SJSA1 (cell line): ENCODE results near the gene XCR1. TPM values are rescaled to one million over a fixed set of nuclear protein-coding genes. Genes with fewer than 3 reads are reported as not detected.
A peak's percentile ranks its signal among the peaks of the same experiment; 100 is the strongest.

ENCODE experiments used
- DNase-seq, 2 experiments: peaks; one replicate each; pipeline ENCODE4 v3.0.0-alpha.2; 2015 to 2020; ENCODE audit warnings: low spot score in 2 of 2, low read depth in 1 of 2
- H3K27ac ChIP-seq: fragments of 250-450 bp; sonication (Bioruptor Pico); 2 replicates; pipeline ENCODE4 v1.5.1; 2020; ENCODE audit warnings: mild to moderate bottlenecking, moderate library complexity
- H3K27me3 ChIP-seq: fragments of 250-450 bp; sonication (Bioruptor Pico); replicated peaks from 2 replicates; pipeline ENCODE4 v1.5.1; 2020; ENCODE audit warnings: mild to moderate bottlenecking, moderate library complexity
- H3K36me3 ChIP-seq: fragments of 250-450 bp; sonication (Bioruptor Pico); 2 replicates; pipeline ENCODE4 v1.5.1; 2020; ENCODE audit warnings: mild to moderate bottlenecking
- H3K4me1 ChIP-seq: fragments of 250-450 bp; sonication (Bioruptor Pico); replicated peaks from 2 replicates; pipeline ENCODE4 v1.6.1; 2021; ENCODE audit warnings: mild to moderate bottlenecking
- H3K4me3 ChIP-seq: fragments of 250-450 bp; sonication (Bioruptor Pico); 2 replicates; pipeline ENCODE4 v1.5.1; 2020; ENCODE audit warnings: mild to moderate bottlenecking
- H3K9me3 ChIP-seq: fragments of 250-450 bp; sonication (Bioruptor Pico); replicated peaks from 2 replicates; pipeline ENCODE4 v1.5.1; 2020; ENCODE audit warnings: mild to moderate bottlenecking
- total RNA-seq: library from RNA; depleted of rRNA; stranded (reverse); fragments of >200 nt; shearing (Covaris generic); gene quantifications from 2 replicates; pipeline ENCODE4 v1.2.3, GENCODE V29; 2014

XCR1 gene
- total RNA-seq, 1 experiment from 2014 or later: not detected

GRCh38 chr3:45978006-45978761 lies 49.1 kb downstream of the XCR1 start:
- peaks cover 21% of the 10 kb centered on the region for H3K36me3 ChIP-seq

GRCh38 chr3:45976191-45977091 lies 50.8 kb downstream of the XCR1 start:
- no peaks in the 10 kb centered on the region for H3K27me3 ChIP-seq
- peaks cover 18% of the 10 kb centered on the region for H3K4me1 ChIP-seq

More at GRCh38 chr3:45978006-45978761, 49.1 kb downstream of the XCR1 start:
- Histone ChIP-seq H3K4me3 (no peak overlapping the region), H3K4me1 (peaks cover 10% of the 10 kb centered on the region), H3K27ac (no peak overlapping the region), H3K9me3 (no peaks in the 10 kb centered on the region), H3K27me3 (no peaks in the 10 kb centered on the region)
- no peak for DNase-seq

GRCh38 chr3:45975686-45976085 lies 51.6 kb downstream of the XCR1 start:
- no peak overlapping the region for H3K27ac ChIP-seq
- no peak overlapping the region for H3K4me3 ChIP-seq
- H3K36me3 ChIP-seq: peaks cover 7% of the 10 kb centered on the region; the same call in 1 of the 2 replicates
- H3K27me3 ChIP-seq: no peaks in the 10 kb centered on the region
- H3K9me3 ChIP-seq: no peaks in the 10 kb centered on the region
- peaks cover 13% of the 10 kb centered on the region for H3K4me1 ChIP-seq
- DNase-seq: no peak

More at GRCh38 chr3:45976191-45977091, 50.8 kb downstream of the XCR1 start:
- peaks cover 12% of the 10 kb centered on the region; the same call in 1 of the 2 replicates for H3K36me3 ChIP-seq
- H3K27ac ChIP-seq: no peak overlapping the region
- DNase-seq: no peak
- no peak overlapping the region for H3K4me3 ChIP-seq
- no peaks in the 10 kb centered on the region for H3K9me3 ChIP-seq

GRCh38 chr3:45974686-45975085 lies 52.6 kb downstream of the XCR1 start:
- Histone ChIP-seq H3K36me3 (peaks cover 5% of the 10 kb centered on the region; the same call in 1 of the 2 replicates), H3K4me1 (peaks cover 13% of the 10 kb centered on the region), H3K27ac (no peak overlapping the region), H3K4me3 (no peak overlapping the region), H3K9me3 (no peaks in the 10 kb centered on the region), H3K27me3 (no peaks in the 10 kb centered on the region)
- DNase-seq: no peak

GRCh38 chr3:45972534-45973402 lies 54.5 kb downstream of the XCR1 start:
- H3K36me3 ChIP-seq: peaks cover 4% of the 10 kb centered on the region; the same call in 1 of the 2 replicates
- peaks cover 27% of the 10 kb centered on the region for H3K4me1 ChIP-seq
- no peaks in the 10 kb centered on the region for H3K27me3 ChIP-seq
- H3K4me3 ChIP-seq: no peak overlapping the region
- no peaks in the 10 kb centered on the region for H3K9me3 ChIP-seq
- H3K27ac ChIP-seq: no peak overlapping the region
- peak; percentile 56 to 59 for DNase-seq

GRCh38 chr3:45969953-45970352 lies 57.3 kb downstream of the XCR1 start:
- peaks cover 11% of the 10 kb centered on the region; the same call in 1 of the 2 replicates for H3K36me3 ChIP-seq
- no peaks in the 10 kb centered on the region for H3K9me3 ChIP-seq
- no peaks in the 10 kb centered on the region for H3K27me3 ChIP-seq
- H3K4me1 ChIP-seq: peaks cover 34% of the 10 kb centered on the region
- no peak overlapping the region for H3K27ac ChIP-seq
- H3K4me3 ChIP-seq: no peak overlapping the region
- DNase-seq: no peak

GRCh38 chr3:45969116-45969515 lies 58.2 kb downstream of the XCR1 start:
- Histone ChIP-seq H3K27ac (peak overlapping the region; percentile 14; the same call in 1 of the 2 replicates), H3K36me3 (peaks cover 13% of the 10 kb centered on the region), H3K9me3 (no peaks in the 10 kb centered on the region), H3K27me3 (no peaks in the 10 kb centered on the region), H3K4me1 (peaks cover 34% of the 10 kb centered on the region), H3K4me3 (no peak overlapping the region)
- DNase-seq: no peak

- Histone ChIP-seq H3K4me3 (no peak overlapping the region), H3K4me1 (peaks cover 34% of the 10 kb centered on the region), H3K27ac (peak overlapping the region; percentile 14; the same call in 1 of the 2 replicates), H3K36me3 (peaks cover 14% of the 10 kb centered on the region), H3K9me3 (no peaks in the 10 kb centered on the region), H3K27me3 (no peaks in the 10 kb centered on the region)
- DNase-seq: peak; percentile 33 to 53
These were observed 58.6 kb downstream of the XCR1 start for GRCh38 chr3:45968706-45969105.

- DNase-seq: peak; percentile 43 to 62
- H3K27me3 ChIP-seq: no peaks in the 10 kb centered on the region
- H3K4me1 ChIP-seq: peaks cover 32% of the 10 kb centered on the region
- H3K4me3 ChIP-seq: no peak overlapping the region
- no peaks in the 10 kb centered on the region for H3K9me3 ChIP-seq
- peak overlapping the region; percentile 14; the same call in 1 of the 2 replicates for H3K27ac ChIP-seq
- peaks cover 19% of the 10 kb centered on the region for H3K36me3 ChIP-seq
These were observed 59.1 kb downstream of the XCR1 start for GRCh38 chr3:45968149-45968548.

GRCh38 chr3:45967724-45968123 lies 59.6 kb downstream of the XCR1 start:
- H3K27ac ChIP-seq: no peak overlapping the region
- H3K9me3 ChIP-seq: no peaks in the 10 kb centered on the region
- H3K4me3 ChIP-seq: no peak overlapping the region
- peaks cover 19% of the 10 kb centered on the region for H3K36me3 ChIP-seq
- peaks cover 28% of the 10 kb centered on the region for H3K4me1 ChIP-seq
- no peaks in the 10 kb centered on the region for H3K27me3 ChIP-seq
- no peak for DNase-seq
